Uterus (tissue), 4 donors: Measurements from ENCODE around the gene MAP3K4. TPM values are rescaled to one million over a fixed set of nuclear protein-coding genes. Genes with fewer than 3 reads are reported as not detected.

Source experiments
- DNase-seq, 2 donors: peaks; one replicate each; pipeline ENCODE4 v3.0.0-alpha.2; 2019 to 2020
- H3K27ac ChIP-seq, 2 donors: fragments of 200-600 bp; sonication (generic); 1 replicate in 1 of 2; 2 replicates in 1 of 2; pipeline ENCODE4 v1.5.1; 2016 to 2018
- H3K27me3 ChIP-seq, 2 donors: fragments of 200-600 bp; sonication (generic); one replicate each; pipeline ENCODE4 v1.5.1; 2018 to 2019; ENCODE audit warnings: control low read depth in 1 of 2
- H3K36me3 ChIP-seq, 2 donors: fragments of 200-600 bp; sonication (generic); one replicate each; pipeline ENCODE4 v1.5.1; 2019; ENCODE audit warnings: control low read depth in 1 of 2
- H3K4me1 ChIP-seq, 2 donors: fragments of 200-600 bp; sonication (generic); one replicate each; pipeline ENCODE4 v1.5.1; 2018 to 2019; ENCODE audit warnings: control low read depth in 1 of 2
- H3K4me3 ChIP-seq, 2 donors: fragments of 200-600 bp; sonication (generic); 1 replicate in 1 of 2; 2 replicates in 1 of 2; pipeline ENCODE4 v1.5.1; 2018 to 2019; ENCODE audit warnings: mild to moderate bottlenecking in 1 of 2
- H3K9me3 ChIP-seq, 2 donors: fragments of 200-600 bp; sonication (generic); one replicate each; pipeline ENCODE4 v1.5.1; 2019; ENCODE audit warnings: control low read depth in 1 of 2
- CTCF ChIP-seq, 4 experiments: fragments of 200-600 bp in 2 of 4; fragments of 450-650 bp in 2 of 4; sonication (generic) in 2 of 4; IDR thresholded peaks; one replicate each; pipeline ENCODE4 v1.5.1; 2016 to 2019; ENCODE audit warnings: antibody characterized with exemption in 4 of 4, mild to moderate bottlenecking in 2 of 4, moderate library complexity in 1 of 4
- POLR2A ChIP-seq, 2 donors: fragments of 450-650 bp; IDR thresholded peaks; one replicate each; pipeline ENCODE4 v1.6.1; 2016; ENCODE audit warnings: antibody characterized with exemption in 2 of 2, mild to moderate bottlenecking in 1 of 2, moderate library complexity in 1 of 2
- intact Hi-C: fragments of 100-400 bp; cut with DNase I; formaldehyde crosslinking; loops from one replicate; pipeline ENCODE4 v1.15.1; 2023; ENCODE audit warnings: low total_unique reads
- total RNA-seq, 4 donors: library from RNA; depleted of rRNA in 3 of 4; stranded (reverse); fragments of >200 nt in 3 of 4; gene quantifications; one replicate each; pipeline versions ENCODE4 v1.1.0 to v1.2.4, GENCODE V29; 2014 to 2023
- donor health status: DM: yes; HTN: yes; CAD: no.

The MAP3K4 gene
- total RNA-seq, 4 donors from 2014 or later, result 24.1 to 82.9 (median 46.6) TPM

- Histone ChIP-seq H3K36me3 (no peaks in the 10 kb centered on the region), H3K4me1 (peaks cover 0 to 9% of the 10 kb centered on the region in 2 donors), H3K4me3 (no peak overlapping the region), H3K27me3 (no peaks in the 10 kb centered on the region), H3K27ac (no peak overlapping the region), H3K9me3 (no peaks in the 10 kb centered on the region)
- intact Hi-C loops, result loop anchor here (10.0 kb wide), 1 partner anchor 96 kb away; no protein-coding TSS in a partner anchor
- TF ChIP-seq POLR2A (IDR thresholded peaks at IDR 0.05) (no peak), CTCF (IDR thresholded peaks at IDR 0.05) (no peak)
- no peak for DNase-seq
These were observed 7.2 kb downstream of the MAP3K4 start for GRCh38 chr6:160998766-160999165.

GRCh38 chr6:160999516-160999915 lies 7.9 kb downstream of the MAP3K4 start:
- Histone ChIP-seq H3K4me1 (peaks cover 0 to 11% of the 10 kb centered on the region in 2 donors), H3K9me3 (no peaks in the 10 kb centered on the region), H3K27me3 (no peaks in the 10 kb centered on the region), H3K27ac (no peak overlapping the region), H3K36me3 (no peaks in the 10 kb centered on the region), H3K4me3 (no peak overlapping the region)
- intact Hi-C loops, result loop anchor here (10.0 kb wide), 1 partner anchor 95 kb away; no protein-coding TSS in a partner anchor
- TF ChIP-seq CTCF (IDR thresholded peaks at IDR 0.05) (no peak), POLR2A (IDR thresholded peaks at IDR 0.05) (no peak)
- DNase-seq, result no peak

- TF ChIP-seq POLR2A (IDR thresholded peaks at IDR 0.05) (no peak), CTCF (IDR thresholded peaks at IDR 0.05) (no peak)
- H3K27me3 ChIP-seq, result no peaks in the 10 kb centered on the region
- intact Hi-C loops, result no loop called here
- no peak overlapping the region for H3K4me3 ChIP-seq
- no peaks in the 10 kb centered on the region for H3K9me3 ChIP-seq
- H3K36me3 ChIP-seq, result no peaks in the 10 kb centered on the region
- no peak for DNase-seq
- H3K4me1 ChIP-seq, result peaks cover 0 to 11% of the 10 kb centered on the region in 2 donors
- H3K27ac ChIP-seq, result no peak overlapping the region
These were observed 9.1 kb downstream of the MAP3K4 start for GRCh38 chr6:161000632-161001031.

- DNase-seq, result no peak
- TF ChIP-seq POLR2A (IDR thresholded peaks at IDR 0.05), result no peak
- TF ChIP-seq CTCF (IDR thresholded peaks at IDR 0.05), result no peak
- Histone ChIP-seq H3K9me3 (no peaks in the 10 kb centered on the region), H3K27me3 (no peaks in the 10 kb centered on the region), H3K36me3 (no peaks in the 10 kb centered on the region), H3K4me1 (peaks cover 0 to 11% of the 10 kb centered on the region in 2 donors), H3K27ac (no peak overlapping the region), H3K4me3 (no peak overlapping the region)
- intact Hi-C loops, result no loop called here
These were observed 9.9 kb downstream of the MAP3K4 start for GRCh38 chr6:161001421-161001820.

- no peaks in the 10 kb centered on the region for H3K27me3 ChIP-seq
- no peak overlapping the region for H3K4me3 ChIP-seq
- H3K9me3 ChIP-seq, result no peaks in the 10 kb centered on the region
- no peak for DNase-seq
- peaks cover 0 to 11% of the 10 kb centered on the region in 2 donors for H3K4me1 ChIP-seq
- TF ChIP-seq CTCF (IDR thresholded peaks at IDR 0.05) (no peak), POLR2A (IDR thresholded peaks at IDR 0.05) (no peak)
- H3K36me3 ChIP-seq, result no peaks in the 10 kb centered on the region
- intact Hi-C loops, result no loop called here
- no peak overlapping the region for H3K27ac ChIP-seq
These were observed 11.8 kb downstream of the MAP3K4 start for GRCh38 chr6:161003336-161003735.
